ENCODE results near the gene SNX22. TPM values are rescaled to one million over a fixed set of nuclear protein-coding genes. Genes with fewer than 3 reads are reported as not detected.

Gene SNX22
- total RNA-seq, 1 experiment from 2014 or later: 2.6 TPM

GRCh38 chr15:64164436-64164835 lies 12.9 kb downstream of the SNX22 start:
- BruUV-seq (replicated peaks): no TSS peak
- Histone ChIP-seq H3K27me3 (replicated peaks; ENCODE audit: insufficient read depth, low read depth, low read length, poor library complexity) (no peaks in the 10 kb centered on the region), H3K4me3 (ENCODE audit: low read depth, low read length, poor library complexity, severe bottlenecking) (no peak overlapping the region), H3K27ac (ENCODE audit: low read depth, low read length, poor library complexity, severe bottlenecking) (no peak overlapping the region), H3K9me3 (ENCODE audit: low read depth, low read length, poor library complexity, severe bottlenecking) (no peaks in the 10 kb centered on the region), H3K36me3 (ENCODE audit: insufficient read depth, low read length, poor library complexity, severe bottlenecking) (peaks cover 19% of the 10 kb centered on the region), H3K4me1 (ENCODE audit: insufficient read depth, low read length, poor library complexity, severe bottlenecking) (peaks cover 10% of the 10 kb centered on the region)
- no peak for TF ChIP-seq EZH2 (IDR thresholded peaks at IDR 0.05; ENCODE audit: borderline replicate concordance, low read depth, low read length, poor library complexity, severe bottlenecking)
- no peak for TF ChIP-seq CTCF (conservative IDR thresholded peaks at IDR 0.05; ENCODE audit: low read depth, low read length)
- ChIA-PET CTCF (interaction anchor here (0.6 to 0.9 kb wide), 2 partner anchors 114 to 515 kb away, joined by 3 read pairs; no protein-coding TSS in a partner anchor), POLR2A (ENCODE audit: low non-redundant PET) (no interaction called here)
- intact Hi-C loops (cut with micrococcal nuclease; ENCODE audit: unreplicated experiment): no loop called here
- no peak for DNase-seq (ENCODE audit: low spot score)

DNA sequence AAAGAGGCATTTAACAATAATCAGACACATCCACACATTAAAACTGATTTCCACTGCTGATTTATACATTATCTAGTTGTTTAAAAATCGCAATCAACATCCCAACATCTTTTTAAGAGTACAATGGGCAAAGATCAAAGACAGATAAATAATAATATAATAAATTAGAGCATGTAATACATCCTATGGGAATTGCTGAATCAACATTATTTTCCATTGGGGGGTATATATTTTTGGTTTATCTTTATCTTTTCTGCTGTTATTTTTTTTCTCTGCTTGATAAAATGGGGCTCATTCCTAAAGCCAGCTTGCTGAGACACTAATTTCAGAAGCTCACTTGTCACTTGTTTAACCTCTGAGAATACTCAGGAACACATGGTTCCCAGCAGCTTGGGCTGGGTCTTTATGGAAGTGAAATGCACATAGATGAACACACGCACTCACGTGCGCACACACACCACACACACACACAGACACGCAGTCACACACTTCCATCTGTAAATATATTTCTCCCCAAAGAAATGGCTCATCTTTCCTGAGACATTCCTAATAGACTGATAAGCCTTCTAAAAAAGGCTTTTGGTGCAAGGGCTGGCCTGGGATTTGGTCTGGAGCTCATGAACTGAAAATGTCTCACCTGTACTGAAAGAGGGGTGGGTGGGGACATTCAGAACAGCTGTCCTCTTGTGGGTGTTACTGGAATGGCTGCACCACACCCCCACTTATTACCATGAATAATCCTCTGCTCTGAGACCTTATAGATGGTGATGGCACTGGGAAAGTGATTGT lies 14.8 kb downstream of the SNX22 start:
- ChIA-PET POLR2A (ENCODE audit: low non-redundant PET) (no interaction called here), CTCF (interaction anchor here (0.7 kb wide), 1 partner anchor 633 kb away, joined by 3 read pairs; no protein-coding TSS in a partner anchor)
- intact Hi-C loops (cut with micrococcal nuclease; ENCODE audit: unreplicated experiment): no loop called here
- no peak overlapping the region for H3K4me3 ChIP-seq (ENCODE audit: low read depth, low read length, poor library complexity, severe bottlenecking)
- peaks cover 5% of the 10 kb centered on the region for H3K36me3 ChIP-seq (ENCODE audit: insufficient read depth, low read length, poor library complexity, severe bottlenecking)
- H3K4me1 ChIP-seq (ENCODE audit: insufficient read depth, low read length, poor library complexity, severe bottlenecking): peaks cover 4% of the 10 kb centered on the region
- no peak for TF ChIP-seq EZH2 (IDR thresholded peaks at IDR 0.05; ENCODE audit: borderline replicate concordance, low read depth, low read length, poor library complexity, severe bottlenecking)
- TF ChIP-seq CTCF (conservative IDR thresholded peaks at IDR 0.05; ENCODE audit: low read depth, low read length): no peak
- BruUV-seq (replicated peaks): no TSS peak
- DNase-seq (ENCODE audit: low spot score): no peak
- H3K27ac ChIP-seq (ENCODE audit: low read depth, low read length, poor library complexity, severe bottlenecking): no peak overlapping the region
- no peaks in the 10 kb centered on the region for H3K27me3 ChIP-seq (replicated peaks; ENCODE audit: insufficient read depth, low read depth, low read length, poor library complexity)
- H3K9me3 ChIP-seq (ENCODE audit: low read depth, low read length, poor library complexity, severe bottlenecking): no peaks in the 10 kb centered on the region

DNA sequence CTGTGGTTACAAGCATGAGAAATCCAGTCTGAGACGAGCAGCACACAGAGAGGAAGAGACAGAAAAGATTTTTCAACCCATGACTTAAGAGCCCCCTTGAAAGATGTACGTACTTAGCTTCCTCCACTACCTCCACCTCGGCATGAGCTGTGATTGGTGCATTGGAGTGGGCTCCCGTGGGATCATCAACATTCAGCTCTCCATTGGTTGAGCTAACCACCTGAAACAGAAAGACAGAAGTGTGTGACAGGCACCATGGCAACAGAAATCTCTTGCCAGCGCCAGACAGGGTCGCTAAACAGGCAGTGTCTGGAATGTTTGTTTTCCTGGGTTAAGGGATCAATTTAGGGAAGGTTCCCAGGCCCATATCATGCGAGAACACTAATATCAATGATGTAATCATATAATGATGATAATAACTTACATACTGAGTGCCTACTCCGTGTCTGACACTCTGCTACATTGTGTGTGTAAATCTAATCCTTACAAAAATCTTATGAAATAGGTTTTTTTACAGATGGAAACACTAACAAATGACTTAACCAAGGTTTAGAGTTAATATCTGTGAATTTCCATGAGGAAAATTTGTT lies 28.8 kb downstream of the SNX22 start:
- no TSS peak for BruUV-seq (replicated peaks)
- no peaks in the 10 kb centered on the region for H3K27me3 ChIP-seq (replicated peaks; ENCODE audit: insufficient read depth, low read depth, low read length, poor library complexity)
- DNase-seq (ENCODE audit: low spot score): no peak
- no peaks in the 10 kb centered on the region for H3K36me3 ChIP-seq (ENCODE audit: insufficient read depth, low read length, poor library complexity, severe bottlenecking)
- CTCF ChIA-PET: no interaction called here
- intact Hi-C loops (cut with micrococcal nuclease; ENCODE audit: unreplicated experiment): no loop called here
- no peak overlapping the region for H3K27ac ChIP-seq (ENCODE audit: low read depth, low read length, poor library complexity, severe bottlenecking)
- H3K4me1 ChIP-seq (ENCODE audit: insufficient read depth, low read length, poor library complexity, severe bottlenecking): no peaks in the 10 kb centered on the region
- no peaks in the 10 kb centered on the region for H3K9me3 ChIP-seq (ENCODE audit: low read depth, low read length, poor library complexity, severe bottlenecking)
- TF ChIP-seq EZH2 (IDR thresholded peaks at IDR 0.05; ENCODE audit: borderline replicate concordance, low read depth, low read length, poor library complexity, severe bottlenecking) (no peak), CTCF (conservative IDR thresholded peaks at IDR 0.05; ENCODE audit: low read depth, low read length) (no peak)
- no peak overlapping the region for H3K4me3 ChIP-seq (ENCODE audit: low read depth, low read length, poor library complexity, severe bottlenecking)
- POLR2A ChIA-PET (ENCODE audit: low non-redundant PET): no interaction called here

Measured in A673 (cell line).